Transverse colon (tissue), 3 donors: Measurements from ENCODE around the gene CPNE8.

Experiments
- CTCF ChIP-seq, 5 experiments: fragments of 200-600 bp in 3 of 5; fragments of 450-650 bp in 2 of 5; sonication (generic) in 3 of 5; IDR thresholded peaks; 1 replicate in 2 of 5; 2 replicates in 3 of 5; pipeline ENCODE4 v1.5.1; 2016 to 2017; ENCODE audit warnings: antibody characterized with exemption in 5 of 5, inconsistent platforms in 3 of 5, mild to moderate bottlenecking in 2 of 5, moderate library complexity in 1 of 5
- EP300 ChIP-seq: sonication (generic); formaldehyde crosslinking; IDR thresholded peaks from one replicate; pipeline ENCODE4 v1.6.1; 2017; ENCODE audit warnings: antibody characterized with exemption, low read depth

GRCh38 chr12:38788106-38788505 lies 117.3 kb downstream of the CPNE8 start:
- TF ChIP-seq CTCF (IDR thresholded peaks at IDR 0.05) (no peak), EP300 (no peak)
